HEK293T (cell line): ENCODE measurements around the gene UQCR11.

Experiments used
- BHLHE40 ChIP-seq: fragments of 450-650 bp; IDR thresholded peaks from 2 replicates; pipeline ENCODE4 v1.6.1; 2016; ENCODE audit warnings: mild to moderate bottlenecking, moderate library complexity, borderline replicate concordance
- CTBP1 ChIP-seq: fragments of 450-650 bp; IDR thresholded peaks from 2 replicates; pipeline ENCODE4 v1.6.1; 2016; ENCODE audit warnings: borderline replicate concordance
- FOXA1 ChIP-seq: fragments of 450-650 bp; IDR thresholded peaks from 2 replicates; pipeline ENCODE4 v1.6.1; 2016; ENCODE audit warnings: mild to moderate bottlenecking
- FOXK2 ChIP-seq: fragments of 450-650 bp; IDR thresholded peaks from 2 replicates; pipeline ENCODE4 v1.6.1; 2016; ENCODE audit warnings: mild to moderate bottlenecking
- HDGF ChIP-seq: fragments of 450-650 bp; IDR thresholded peaks from 2 replicates; pipeline ENCODE4 v1.6.1; 2017; ENCODE audit warnings: antibody characterized with exemption, borderline replicate concordance
- L3MBTL2 ChIP-seq: fragments of 450-650 bp; conservative IDR thresholded peaks from 2 replicates; pipeline ENCODE4 v1.6.1; 2016; ENCODE audit warnings: mild to moderate bottlenecking
- LEF1 ChIP-seq: fragments of 450-650 bp; IDR thresholded peaks from 2 replicates; pipeline ENCODE4 v1.6.1; 2017; ENCODE audit warnings: mild to moderate bottlenecking, borderline replicate concordance
- SUZ12 ChIP-seq: fragments of 450-650 bp; IDR thresholded peaks from 2 replicates; pipeline ENCODE4 v1.6.1; 2016; ENCODE audit warnings: mild to moderate bottlenecking
- ZNF384 ChIP-seq: fragments of 450-650 bp; IDR thresholded peaks from 2 replicates; pipeline ENCODE4 v1.6.1; 2016

- TF ChIP-seq FOXA1: no peak
- TF ChIP-seq L3MBTL2: no peak
- no peak for TF ChIP-seq ZNF384
- no peak for TF ChIP-seq BHLHE40
- TF ChIP-seq LEF1: no peak
- TF ChIP-seq HDGF: no peak
- TF ChIP-seq CTBP1: no peak
- no peak for TF ChIP-seq SUZ12
- TF ChIP-seq FOXK2: no peak
Measured at GRCh38 chr19:1649706-1650649, 44.7 kb upstream of the UQCR11 start.
